HEK293 (cell line): Measurements from ENCODE around the gene ATCAY.

Experiments used
- INSM2 ChIP-seq: fragments of 450-650 bp; formaldehyde crosslinking; IDR thresholded peaks from 2 replicates; pipeline ENCODE4 v1.5.1; 2016; ENCODE audit warnings: missing biosample characterization, missing genetic modification characterization
- PBX3 ChIP-seq: sonication (generic); formaldehyde crosslinking; IDR thresholded peaks from 2 replicates; pipeline ENCODE4 v1.8.1; 2022; ENCODE audit warnings: mild to moderate bottlenecking, moderate library complexity, missing genetic modification reagents
- SETDB1 ChIP-seq: IDR thresholded peaks from one replicate; pipeline ENCODE4 v1.6.1; 2017; ENCODE audit warnings: mild to moderate bottlenecking, low read length, moderate library complexity, mixed read lengths; ENCODE audit not compliant: insufficient read length
- TSHZ1 ChIP-seq: fragments of 450-650 bp; formaldehyde crosslinking; IDR thresholded peaks from 2 replicates; pipeline ENCODE4 v1.5.1; 2016; ENCODE audit warnings: missing biosample characterization, missing genetic modification characterization, borderline replicate concordance
- YY1 ChIP-seq: fragments of 450-650 bp; formaldehyde crosslinking; IDR thresholded peaks from 2 replicates; pipeline ENCODE4 v1.5.1; 2018; ENCODE audit warnings: missing biosample characterization, missing genetic modification characterization
- ZBTB20 ChIP-seq: fragments of 450-650 bp; formaldehyde crosslinking; IDR thresholded peaks from 2 replicates; pipeline ENCODE4 v1.5.1; 2016; ENCODE audit warnings: missing biosample characterization, missing genetic modification characterization
- ZFP69B ChIP-seq: fragments of 450-650 bp; formaldehyde crosslinking; IDR thresholded peaks from 2 replicates; pipeline ENCODE4 v1.5.1; 2016; ENCODE audit warnings: missing biosample characterization, missing genetic modification characterization
- ZNF112 ChIP-seq: fragments of 450-650 bp; formaldehyde crosslinking; IDR thresholded peaks from 2 replicates; pipeline ENCODE4 v1.5.0; 2017; ENCODE audit warnings: missing biosample characterization, missing genetic modification characterization
- ZNF133 ChIP-seq: fragments of 450-650 bp; formaldehyde crosslinking; IDR thresholded peaks from 2 replicates; pipeline ENCODE4 v1.5.1; 2016; ENCODE audit warnings: missing biosample characterization, missing genetic modification characterization
- ZNF148 ChIP-seq: fragments of 450-650 bp; formaldehyde crosslinking; IDR thresholded peaks from 2 replicates; pipeline ENCODE4 v1.5.0; 2017; ENCODE audit warnings: missing biosample characterization, missing genetic modification characterization, borderline replicate concordance
- ZNF335 ChIP-seq: fragments of 450-650 bp; formaldehyde crosslinking; conservative IDR thresholded peaks from 2 replicates; pipeline ENCODE4 v1.5.1; 2016; ENCODE audit warnings: missing biosample characterization, missing genetic modification characterization
- ZNF362 ChIP-seq: fragments of 450-650 bp; formaldehyde crosslinking; IDR thresholded peaks from 2 replicates; pipeline ENCODE4 v1.5.1; 2016; ENCODE audit warnings: missing biosample characterization, missing genetic modification characterization
- ZNF398 ChIP-seq: fragments of 450-650 bp; formaldehyde crosslinking; IDR thresholded peaks from 2 replicates; pipeline ENCODE4 v1.5.1; 2017; ENCODE audit warnings: missing biosample characterization, missing genetic modification characterization
- ZNF426 ChIP-seq: fragments of 450-650 bp; formaldehyde crosslinking; IDR thresholded peaks from 2 replicates; pipeline ENCODE4 v1.5.1; 2017; ENCODE audit warnings: missing biosample characterization, missing genetic modification characterization, mild to moderate bottlenecking, inconsistent platforms, moderate library complexity
- ZNF510 ChIP-seq: fragments of 450-650 bp; formaldehyde crosslinking; IDR thresholded peaks from 2 replicates; pipeline ENCODE4 v1.5.1; 2018; ENCODE audit warnings: mild to moderate bottlenecking, missing genetic modification characterization, missing biosample characterization; ENCODE audit not compliant: insufficient replicate concordance
- ZNF561 ChIP-seq: fragments of 450-650 bp; IDR thresholded peaks from 2 replicates; pipeline ENCODE4 v1.5.1; 2018; ENCODE audit warnings: missing biosample characterization, missing genetic modification characterization, borderline replicate concordance
- ZNF600 ChIP-seq: fragments of 450-650 bp; formaldehyde crosslinking; IDR thresholded peaks from 2 replicates; pipeline ENCODE4 v1.5.1; 2016; ENCODE audit warnings: missing biosample characterization, missing genetic modification characterization
- ZNF621 ChIP-seq: fragments of 450-650 bp; formaldehyde crosslinking; IDR thresholded peaks from 2 replicates; pipeline ENCODE4 v1.5.1; 2017; ENCODE audit warnings: missing biosample characterization, missing genetic modification characterization
- ZNF629 ChIP-seq: fragments of 450-650 bp; formaldehyde crosslinking; IDR thresholded peaks from 2 replicates; pipeline ENCODE4 v1.5.1; 2017; ENCODE audit warnings: missing biosample characterization, missing genetic modification characterization
- TF ChIP-seq, protein P1 (sequence below): fragments of 450-650 bp; IDR thresholded peaks from 2 replicates; pipeline ENCODE4 v1.5.1; 2018; ENCODE audit warnings: missing biosample characterization, mild to moderate bottlenecking, missing genetic modification characterization
- TF ChIP-seq, protein P2 (sequence below): fragments of 450-650 bp; formaldehyde crosslinking; IDR thresholded peaks from 2 replicates; pipeline ENCODE4 v1.5.1; 2016; ENCODE audit warnings: missing biosample characterization, missing genetic modification characterization

Gene ATCAY

DNA sequence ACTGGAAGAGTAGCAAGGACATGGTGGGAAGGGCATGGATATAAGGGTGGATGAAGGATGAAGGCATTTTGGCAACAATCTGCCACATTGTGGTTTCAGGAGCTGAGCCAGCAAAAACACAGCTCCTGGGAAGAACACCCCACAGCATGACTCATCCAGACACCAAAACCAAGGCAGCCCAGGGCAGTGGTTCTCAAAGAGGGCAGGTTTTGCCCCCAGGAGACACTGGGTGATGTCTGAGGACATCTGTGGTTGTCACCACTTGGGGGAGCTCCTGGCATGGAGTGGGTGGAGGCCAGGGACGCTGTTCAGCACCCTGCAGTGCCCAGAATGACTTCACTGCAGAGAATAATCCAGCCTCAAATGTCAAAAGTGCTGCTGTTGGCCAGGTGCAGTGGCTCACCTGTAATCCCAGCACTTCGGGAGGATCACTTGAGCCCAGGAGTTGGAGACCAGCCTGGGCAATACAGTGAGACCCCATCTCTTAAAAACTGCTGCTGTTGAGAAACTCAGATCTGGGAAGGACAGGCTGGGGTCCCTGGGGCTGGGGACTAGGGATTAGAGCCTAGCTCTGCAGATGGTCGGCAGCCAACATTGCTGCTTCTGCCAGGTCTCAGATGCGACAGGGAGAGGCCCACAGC is 27.8 kb upstream of the ATCAY start (continued):
- TF ChIP-seq ZNF148 (tag by site-specific recombination) = peak; percentile 28
- 0 out of 2 replicates have a peak, but pooled peaks have one; percentile 24 for TF ChIP-seq ZNF600 (tag by site-specific recombination)
- no peak for TF ChIP-seq ZNF510
- no peak for TF ChIP-seq ZNF426 (tag by site-specific recombination)
- TF ChIP-seq ZNF629 = no peak
- TF ChIP-seq SETDB1 = no peak
- TF ChIP-seq INSM2 (tag by site-specific recombination) = peak; percentile 31; the same call in 1 of the 2 replicates
- no peak for TF ChIP-seq YY1 (tag by site-specific recombination)
- no peak for TF ChIP-seq ZNF561 (tag by site-specific recombination)
- peak; percentile 54 for TF ChIP-seq ZBTB20 (tag by site-specific recombination)
- TF ChIP-seq, protein P1, sequence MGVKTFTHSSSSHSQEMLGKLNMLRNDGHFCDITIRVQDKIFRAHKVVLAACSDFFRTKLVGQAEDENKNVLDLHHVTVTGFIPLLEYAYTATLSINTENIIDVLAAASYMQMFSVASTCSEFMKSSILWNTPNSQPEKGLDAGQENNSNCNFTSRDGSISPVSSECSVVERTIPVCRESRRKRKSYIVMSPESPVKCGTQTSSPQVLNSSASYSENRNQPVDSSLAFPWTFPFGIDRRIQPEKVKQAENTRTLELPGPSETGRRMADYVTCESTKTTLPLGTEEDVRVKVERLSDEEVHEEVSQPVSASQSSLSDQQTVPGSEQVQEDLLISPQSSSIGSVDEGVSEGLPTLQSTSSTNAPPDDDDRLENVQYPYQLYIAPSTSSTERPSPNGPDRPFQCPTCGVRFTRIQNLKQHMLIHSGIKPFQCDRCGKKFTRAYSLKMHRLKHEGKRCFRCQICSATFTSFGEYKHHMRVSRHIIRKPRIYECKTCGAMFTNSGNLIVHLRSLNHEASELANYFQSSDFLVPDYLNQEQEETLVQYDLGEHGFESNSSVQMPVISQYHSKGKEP (tag by site-specific recombination) = no peak
- TF ChIP-seq ZFP69B (tag by site-specific recombination) = no peak
- no peak for TF ChIP-seq ZNF362 (tag by site-specific recombination)
- TF ChIP-seq ZNF112 (tag by site-specific recombination) = 0 out of 2 replicates have a peak, but pooled peaks have one; percentile 20
- TF ChIP-seq, protein P2, sequence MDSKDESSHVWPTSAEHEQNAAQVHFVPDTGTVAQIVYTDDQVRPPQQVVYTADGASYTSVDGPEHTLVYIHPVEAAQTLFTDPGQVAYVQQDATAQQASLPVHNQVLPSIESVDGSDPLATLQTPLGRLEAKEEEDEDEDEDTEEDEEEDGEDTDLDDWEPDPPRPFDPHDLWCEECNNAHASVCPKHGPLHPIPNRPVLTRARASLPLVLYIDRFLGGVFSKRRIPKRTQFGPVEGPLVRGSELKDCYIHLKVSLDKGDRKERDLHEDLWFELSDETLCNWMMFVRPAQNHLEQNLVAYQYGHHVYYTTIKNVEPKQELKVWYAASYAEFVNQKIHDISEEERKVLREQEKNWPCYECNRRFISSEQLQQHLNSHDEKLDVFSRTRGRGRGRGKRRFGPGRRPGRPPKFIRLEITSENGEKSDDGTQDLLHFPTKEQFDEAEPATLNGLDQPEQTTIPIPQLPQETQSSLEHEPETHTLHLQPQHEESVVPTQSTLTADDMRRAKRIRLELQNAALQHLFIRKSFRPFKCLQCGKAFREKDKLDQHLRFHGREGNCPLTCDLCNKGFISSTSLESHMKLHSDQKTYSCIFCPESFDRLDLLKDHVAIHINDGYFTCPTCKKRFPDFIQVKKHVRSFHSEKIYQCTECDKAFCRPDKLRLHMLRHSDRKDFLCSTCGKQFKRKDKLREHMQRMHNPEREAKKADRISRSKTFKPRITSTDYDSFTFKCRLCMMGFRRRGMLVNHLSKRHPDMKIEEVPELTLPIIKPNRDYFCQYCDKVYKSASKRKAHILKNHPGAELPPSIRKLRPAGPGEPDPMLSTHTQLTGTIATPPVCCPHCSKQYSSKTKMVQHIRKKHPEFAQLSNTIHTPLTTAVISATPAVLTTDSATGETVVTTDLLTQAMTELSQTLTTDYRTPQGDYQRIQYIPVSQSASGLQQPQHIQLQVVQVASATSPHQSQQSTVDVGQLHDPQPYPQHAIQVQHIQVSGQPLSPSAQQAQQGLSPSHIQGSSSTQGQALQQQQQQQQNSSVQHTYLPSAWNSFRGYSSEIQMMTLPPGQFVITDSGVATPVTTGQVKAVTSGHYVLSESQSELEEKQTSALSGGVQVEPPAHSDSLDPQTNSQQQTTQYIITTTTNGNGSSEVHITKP (tag by site-specific recombination) = peak; percentile 26; the same call in 1 of the 2 replicates
- peak; percentile 53; the same call in 1 of the 2 replicates for TF ChIP-seq ZNF398 (tag by site-specific recombination)
- TF ChIP-seq TSHZ1 (tag by site-specific recombination) = no peak
- TF ChIP-seq PBX3 = no peak
- TF ChIP-seq ZNF133 (tag by site-specific recombination) = no peak
- peak; percentile 94 for TF ChIP-seq ZNF621
- peak; percentile 33; the same call in 1 of the 2 replicates for TF ChIP-seq ZNF335 (tag by site-specific recombination)
